Loucy (cell line): ENCODE measurements around the gene KIF22.

Source experiments
- EZH2phosphoT487 ChIP-seq: fragments of 200-600 bp; IDR thresholded peaks from 2 replicates; pipeline ENCODE4 v1.6.1; 2018; ENCODE audit warnings: antibody characterized with exemption, mild to moderate bottlenecking, moderate library complexity, borderline replicate concordance
- TF ChIP-seq, protein P1 (sequence below): fragments of 200-600 bp; sonication (generic); conservative IDR thresholded peaks from 2 replicates; pipeline ENCODE4 v1.5.1; 2014; ENCODE audit warnings: mild to moderate bottlenecking, antibody characterized with exemption, low read length

GRCh38 chr16:29841631-29842030 is 51.1 kb downstream of the KIF22 start:
- TF ChIP-seq, protein P1, sequence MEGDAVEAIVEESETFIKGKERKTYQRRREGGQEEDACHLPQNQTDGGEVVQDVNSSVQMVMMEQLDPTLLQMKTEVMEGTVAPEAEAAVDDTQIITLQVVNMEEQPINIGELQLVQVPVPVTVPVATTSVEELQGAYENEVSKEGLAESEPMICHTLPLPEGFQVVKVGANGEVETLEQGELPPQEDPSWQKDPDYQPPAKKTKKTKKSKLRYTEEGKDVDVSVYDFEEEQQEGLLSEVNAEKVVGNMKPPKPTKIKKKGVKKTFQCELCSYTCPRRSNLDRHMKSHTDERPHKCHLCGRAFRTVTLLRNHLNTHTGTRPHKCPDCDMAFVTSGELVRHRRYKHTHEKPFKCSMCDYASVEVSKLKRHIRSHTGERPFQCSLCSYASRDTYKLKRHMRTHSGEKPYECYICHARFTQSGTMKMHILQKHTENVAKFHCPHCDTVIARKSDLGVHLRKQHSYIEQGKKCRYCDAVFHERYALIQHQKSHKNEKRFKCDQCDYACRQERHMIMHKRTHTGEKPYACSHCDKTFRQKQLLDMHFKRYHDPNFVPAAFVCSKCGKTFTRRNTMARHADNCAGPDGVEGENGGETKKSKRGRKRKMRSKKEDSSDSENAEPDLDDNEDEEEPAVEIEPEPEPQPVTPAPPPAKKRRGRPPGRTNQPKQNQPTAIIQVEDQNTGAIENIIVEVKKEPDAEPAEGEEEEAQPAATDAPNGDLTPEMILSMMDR = no peak
- TF ChIP-seq EZH2phosphoT487 = no peak
